HepG2 (cell line): ENCODE data around the gene PLEKHG2. TPM values are rescaled to one million over a fixed set of nuclear protein-coding genes. Genes with fewer than 3 reads are reported as not detected.
A peak's percentile ranks its signal among the peaks of the same experiment; 100 is the strongest.

Experiments
- BCL6 ChIP-seq: IDR thresholded peaks from 2 replicates; pipeline ENCODE4 v1.6.1; 2016; ENCODE audit warnings: missing genetic modification reagents, missing compliant biosample characterization
- ETV6 ChIP-seq: sonication (generic); formaldehyde crosslinking; conservative IDR thresholded peaks from 2 replicates; pipeline ENCODE4 v1.4.0; 2020; ENCODE audit warnings: missing genetic modification reagents
- GPN1 ChIP-seq: sonication (generic); formaldehyde crosslinking; IDR thresholded peaks from 2 replicates; pipeline ENCODE4 v1.5.1; 2020; ENCODE audit warnings: missing genetic modification reagents, borderline replicate concordance
- KDM4B ChIP-seq: sonication (generic); formaldehyde crosslinking; IDR thresholded peaks from 2 replicates; pipeline ENCODE4 v1.4.0; 2020; ENCODE audit warnings: missing genetic modification reagents
- MLLT10 ChIP-seq: sonication (generic); formaldehyde crosslinking; IDR thresholded peaks from 2 replicates; pipeline ENCODE4 v1.4.0; 2020; ENCODE audit warnings: missing genetic modification reagents
- MLX ChIP-seq: IDR thresholded peaks from 2 replicates; pipeline ENCODE4 v1.6.1; 2016
- MTF1 ChIP-seq: sonication (generic); formaldehyde crosslinking; IDR thresholded peaks from 2 replicates; pipeline ENCODE4 v1.5.0; 2020; ENCODE audit warnings: missing genetic modification reagents
- SETDB1 ChIP-seq: sonication (generic); formaldehyde crosslinking; IDR thresholded peaks from 2 replicates; pipeline ENCODE4 v1.5.1; 2020; ENCODE audit warnings: missing genetic modification reagents, mild to moderate bottlenecking, borderline replicate concordance
- SIX1 ChIP-seq: sonication (generic); formaldehyde crosslinking; IDR thresholded peaks from 2 replicates; pipeline ENCODE4 v1.4.0; 2020; ENCODE audit warnings: missing genetic modification reagents, borderline replicate concordance
- ZNF30 ChIP-seq: sonication (generic); formaldehyde crosslinking; IDR thresholded peaks from 2 replicates; pipeline ENCODE4 v1.5.0; 2020; ENCODE audit warnings: mild to moderate bottlenecking, missing genetic modification reagents
- ZNF597 ChIP-seq: sonication (generic); formaldehyde crosslinking; IDR thresholded peaks from 2 replicates; pipeline ENCODE4 v1.5.0; 2020; ENCODE audit warnings: missing genetic modification reagents
- ZNF710 ChIP-seq: sonication (generic); formaldehyde crosslinking; IDR thresholded peaks from 2 replicates; pipeline ENCODE4 v1.5.0; 2020; ENCODE audit warnings: mild to moderate bottlenecking, missing genetic modification reagents, borderline replicate concordance
- ZSCAN5A ChIP-seq: sonication (generic); formaldehyde crosslinking; IDR thresholded peaks from 2 replicates; pipeline ENCODE4 v1.8.0; 2022; ENCODE audit warnings: mild to moderate bottlenecking, missing genetic modification reagents, borderline replicate concordance
- polyA plus RNA-seq, 8 experiments: library from polyadenylated mRNA; depleted of rRNA in 3 of 8; stranded (reverse) in 7 of 8; unstranded in 1 of 8; fragments of >200 nt; fragmentation: Illumina TruSeq in 4 of 8; extraction: Trizol in 4 of 8; gene quantifications; 2 replicates each; pipeline versions ENCODE4 v1.2.1 to v1.2.3, GENCODE V29; 2011 to 2016; ENCODE audit warnings: low read depth in 4 of 8, missing spikeins in 1 of 8, mixed read lengths in 1 of 8; ENCODE audit not compliant: insufficient read depth in 1 of 8
- total RNA-seq, 5 experiments: library from RNA; depleted of rRNA; stranded (reverse); fragments of >200 nt; fragmentation: Illumina TruSeq; extraction: Trizol; gene quantifications; 2 replicates each; pipeline ENCODE4 v1.2.3, GENCODE V29; 2016; ENCODE audit warnings: low read depth in 1 of 5
- TF ChIP-seq, protein P1 (sequence below): sonication (generic); formaldehyde crosslinking; IDR thresholded peaks from 2 replicates; pipeline ENCODE4 v1.8.0; 2022; ENCODE audit warnings: mild to moderate bottlenecking, missing genetic modification reagents, moderate library complexity
- TF ChIP-seq, protein P2 (sequence below): sonication (generic); formaldehyde crosslinking; IDR thresholded peaks from 2 replicates; pipeline ENCODE4 v1.4.0; 2020; ENCODE audit warnings: missing genetic modification reagents
- TF ChIP-seq, protein P3 (sequence below): sonication (generic); formaldehyde crosslinking; IDR thresholded peaks from 2 replicates; pipeline ENCODE4 v1.4.0; 2020; ENCODE audit warnings: missing genetic modification reagents
- TF ChIP-seq, protein P4 (sequence below): sonication (generic); formaldehyde crosslinking; IDR thresholded peaks from 2 replicates; pipeline ENCODE4 v1.5.0; 2020; ENCODE audit warnings: mild to moderate bottlenecking, missing genetic modification reagents, moderate library complexity

The PLEKHG2 gene
- total and polyA plus RNA-seq, 2 of the 13 experiments (the other 11 are each of a cell fraction or from before 2014, with no cell fraction given) = 3.6 to 6.8 TPM

DNA sequence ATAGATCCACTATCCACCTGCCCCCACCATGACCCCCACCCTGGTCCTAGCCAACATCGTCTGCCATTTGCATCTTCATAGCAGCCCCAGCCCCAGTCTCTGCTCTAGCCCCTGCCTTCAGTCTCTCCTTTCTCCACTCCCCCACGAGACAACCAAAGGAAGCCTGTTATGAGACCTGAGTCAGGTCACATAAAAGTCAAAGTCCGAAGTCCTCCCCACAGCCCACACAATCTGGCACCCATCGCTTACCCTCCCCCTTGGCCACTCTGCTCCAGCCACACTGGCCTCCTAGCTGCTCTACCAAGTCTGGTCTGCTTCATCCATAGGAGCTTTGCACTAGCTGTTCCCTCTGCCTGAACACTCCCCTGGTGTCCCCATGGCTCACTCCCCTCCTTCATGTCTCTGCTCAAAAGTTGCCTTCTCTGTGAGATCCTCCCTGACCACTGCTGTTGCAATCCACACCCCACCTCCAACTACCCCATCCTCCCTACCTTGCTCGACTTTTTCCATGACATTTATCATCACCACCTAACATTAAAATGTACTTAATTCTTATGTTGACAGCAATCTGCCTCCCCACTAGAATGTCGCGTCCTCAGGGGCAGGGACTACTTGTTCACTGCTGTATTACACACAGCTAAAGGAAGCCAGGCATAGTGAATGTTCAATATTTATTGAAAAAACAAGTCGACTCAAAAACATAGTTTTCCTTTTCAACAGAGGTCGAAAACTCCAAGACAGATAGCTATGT lies 1.2 kb upstream of the PLEKHG2 start (continued):
- TF ChIP-seq ZSCAN5A (CRISPR knock-in tag) (no peak), KDM4B (CRISPR knock-in tag) (no peak), MLX (no peak), ZNF30 (no peak), SETDB1 (CRISPR knock-in tag) (no peak), BCL6 (CRISPR knock-in tag) (0 out of 2 replicates have a peak, but pooled peaks have one; percentile 26), SIX1 (CRISPR knock-in tag) (no peak), ETV6 (CRISPR knock-in tag) (no peak), MTF1 (CRISPR knock-in tag) (no peak), ZNF710 (CRISPR knock-in tag) (no peak), ZNF597 (no peak), GPN1 (CRISPR knock-in tag) (no peak), MLLT10 (CRISPR knock-in tag) (no peak)
- TF ChIP-seq, protein P1, sequence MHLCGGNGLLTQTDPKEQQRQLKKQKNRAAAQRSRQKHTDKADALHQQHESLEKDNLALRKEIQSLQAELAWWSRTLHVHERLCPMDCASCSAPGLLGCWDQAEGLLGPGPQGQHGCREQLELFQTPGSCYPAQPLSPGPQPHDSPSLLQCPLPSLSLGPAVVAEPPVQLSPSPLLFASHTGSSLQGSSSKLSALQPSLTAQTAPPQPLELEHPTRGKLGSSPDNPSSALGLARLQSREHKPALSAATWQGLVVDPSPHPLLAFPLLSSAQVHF (CRISPR knock-in tag) = no peak
- TF ChIP-seq, protein P2, sequence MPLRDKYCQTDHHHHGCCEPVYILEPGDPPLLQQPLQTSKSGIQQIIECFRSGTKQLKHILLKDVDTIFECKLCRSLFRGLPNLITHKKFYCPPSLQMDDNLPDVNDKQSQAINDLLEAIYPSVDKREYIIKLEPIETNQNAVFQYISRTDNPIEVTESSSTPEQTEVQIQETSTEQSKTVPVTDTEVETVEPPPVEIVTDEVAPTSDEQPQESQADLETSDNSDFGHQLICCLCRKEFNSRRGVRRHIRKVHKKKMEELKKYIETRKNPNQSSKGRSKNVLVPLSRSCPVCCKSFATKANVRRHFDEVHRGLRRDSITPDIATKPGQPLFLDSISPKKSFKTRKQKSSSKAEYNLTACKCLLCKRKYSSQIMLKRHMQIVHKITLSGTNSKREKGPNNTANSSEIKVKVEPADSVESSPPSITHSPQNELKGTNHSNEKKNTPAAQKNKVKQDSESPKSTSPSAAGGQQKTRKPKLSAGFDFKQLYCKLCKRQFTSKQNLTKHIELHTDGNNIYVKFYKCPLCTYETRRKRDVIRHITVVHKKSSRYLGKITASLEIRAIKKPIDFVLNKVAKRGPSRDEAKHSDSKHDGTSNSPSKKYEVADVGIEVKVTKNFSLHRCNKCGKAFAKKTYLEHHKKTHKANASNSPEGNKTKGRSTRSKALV (CRISPR knock-in tag) = 0 out of 2 replicates have a peak, but pooled peaks have one; percentile 1
- TF ChIP-seq, protein P3, sequence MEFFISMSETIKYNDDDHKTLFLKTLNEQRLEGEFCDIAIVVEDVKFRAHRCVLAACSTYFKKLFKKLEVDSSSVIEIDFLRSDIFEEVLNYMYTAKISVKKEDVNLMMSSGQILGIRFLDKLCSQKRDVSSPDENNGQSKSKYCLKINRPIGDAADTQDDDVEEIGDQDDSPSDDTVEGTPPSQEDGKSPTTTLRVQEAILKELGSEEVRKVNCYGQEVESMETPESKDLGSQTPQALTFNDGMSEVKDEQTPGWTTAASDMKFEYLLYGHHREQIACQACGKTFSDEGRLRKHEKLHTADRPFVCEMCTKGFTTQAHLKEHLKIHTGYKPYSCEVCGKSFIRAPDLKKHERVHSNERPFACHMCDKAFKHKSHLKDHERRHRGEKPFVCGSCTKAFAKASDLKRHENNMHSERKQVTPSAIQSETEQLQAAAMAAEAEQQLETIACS (CRISPR knock-in tag) = no peak; the same call in 1 of the 2 replicates
- TF ChIP-seq, protein P4, sequence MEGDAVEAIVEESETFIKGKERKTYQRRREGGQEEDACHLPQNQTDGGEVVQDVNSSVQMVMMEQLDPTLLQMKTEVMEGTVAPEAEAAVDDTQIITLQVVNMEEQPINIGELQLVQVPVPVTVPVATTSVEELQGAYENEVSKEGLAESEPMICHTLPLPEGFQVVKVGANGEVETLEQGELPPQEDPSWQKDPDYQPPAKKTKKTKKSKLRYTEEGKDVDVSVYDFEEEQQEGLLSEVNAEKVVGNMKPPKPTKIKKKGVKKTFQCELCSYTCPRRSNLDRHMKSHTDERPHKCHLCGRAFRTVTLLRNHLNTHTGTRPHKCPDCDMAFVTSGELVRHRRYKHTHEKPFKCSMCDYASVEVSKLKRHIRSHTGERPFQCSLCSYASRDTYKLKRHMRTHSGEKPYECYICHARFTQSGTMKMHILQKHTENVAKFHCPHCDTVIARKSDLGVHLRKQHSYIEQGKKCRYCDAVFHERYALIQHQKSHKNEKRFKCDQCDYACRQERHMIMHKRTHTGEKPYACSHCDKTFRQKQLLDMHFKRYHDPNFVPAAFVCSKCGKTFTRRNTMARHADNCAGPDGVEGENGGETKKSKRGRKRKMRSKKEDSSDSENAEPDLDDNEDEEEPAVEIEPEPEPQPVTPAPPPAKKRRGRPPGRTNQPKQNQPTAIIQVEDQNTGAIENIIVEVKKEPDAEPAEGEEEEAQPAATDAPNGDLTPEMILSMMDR = peak; percentile 6; the same call in 1 of the 2 replicates
